ENCODE results near the gene ZNF451. TPM values are rescaled to one million over a fixed set of nuclear protein-coding genes. Genes with fewer than 3 reads are reported as not detected.

ZNF451 gene
- polyA plus RNA-seq, 1 donor = 27.6 TPM

DNA sequence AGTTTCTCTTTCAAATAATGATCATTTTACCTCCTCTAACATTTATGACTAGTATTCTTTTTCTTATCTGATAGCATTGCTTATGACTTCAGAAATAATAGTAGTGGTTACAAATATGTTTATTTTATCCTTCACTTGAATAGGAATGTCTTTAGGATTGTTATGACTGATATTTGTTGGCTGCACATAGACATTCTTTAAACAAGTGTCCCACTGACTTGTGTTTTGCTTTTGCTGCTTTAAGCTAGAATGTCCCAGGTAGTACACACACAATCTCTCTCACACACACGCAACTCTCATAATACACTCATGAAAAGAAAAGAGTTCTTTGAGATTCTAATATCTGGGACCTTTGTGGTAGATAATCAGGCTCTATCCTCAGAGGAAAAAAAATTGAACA is 21.9 kb upstream of the ZNF451 start:
- no CpG with 5 or more reads among the region's 1 CpG for WGBS (ENCODE audit: insufficient coverage, low lambda C conversion rate)
- Histone ChIP-seq H3K36me3 (ENCODE audit: control insufficient read depth, insufficient read depth, low read length) (peaks cover 6% of the 10 kb centered on the region), H3K4me1 (ENCODE audit: control insufficient read depth, insufficient read depth, low read length) (no peaks in the 10 kb centered on the region), H3K4me3 (ENCODE audit: low read length) (no peak overlapping the region), H3K27me3 (ENCODE audit: control insufficient read depth, insufficient read depth, low read length) (no peaks in the 10 kb centered on the region), H3K9me3 (ENCODE audit: control insufficient read depth, low read depth, low read length) (no peaks in the 10 kb centered on the region), H3K27ac (ENCODE audit: low read length) (no peak overlapping the region)
- no peak for DNase-seq

- no peak for DNase-seq
- Histone ChIP-seq H3K4me3 (ENCODE audit: low read length) (no peak overlapping the region), H3K27me3 (ENCODE audit: control insufficient read depth, insufficient read depth, low read length) (no peaks in the 10 kb centered on the region), H3K36me3 (ENCODE audit: control insufficient read depth, insufficient read depth, low read length) (peaks cover 3% of the 10 kb centered on the region), H3K4me1 (ENCODE audit: control insufficient read depth, insufficient read depth, low read length) (no peaks in the 10 kb centered on the region), H3K9me3 (ENCODE audit: control insufficient read depth, low read depth, low read length) (no peaks in the 10 kb centered on the region), H3K27ac (ENCODE audit: low read length) (no peak overlapping the region)
- 92% methylated on average over 4 of the region's 4 CpGs for WGBS (ENCODE audit: insufficient coverage, low lambda C conversion rate)
Measured at GRCh38 chr6:57069228-57069627, 20.8 kb upstream of the ZNF451 start.

DNA sequence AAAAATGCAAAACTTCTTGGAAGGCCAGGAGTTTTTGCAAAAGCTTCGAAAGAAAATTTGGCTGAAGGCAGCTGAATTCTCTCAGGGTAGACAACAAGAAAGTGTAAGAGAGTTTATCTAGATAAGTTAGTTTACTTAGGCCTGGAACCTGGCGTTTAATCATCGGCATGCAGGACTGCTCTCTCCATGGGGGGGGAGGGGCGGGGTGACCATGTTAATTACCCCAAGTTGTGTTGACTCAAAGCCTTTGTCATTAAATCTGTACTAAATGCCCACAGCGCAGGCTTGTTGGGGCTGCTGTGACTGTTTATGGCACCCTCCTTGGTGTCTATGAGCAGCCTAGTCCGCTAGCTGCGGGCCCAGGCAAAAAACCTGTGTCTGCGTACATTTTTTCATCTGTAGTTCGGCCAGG is 20.1 kb upstream of the ZNF451 start:
- no peaks in the 10 kb centered on the region for H3K27me3 ChIP-seq (ENCODE audit: control insufficient read depth, insufficient read depth, low read length)
- DNase-seq = no peak
- WGBS (ENCODE audit: insufficient coverage, low lambda C conversion rate) = no CpG with 5 or more reads among the region's 9 CpGs
- H3K9me3 ChIP-seq (ENCODE audit: control insufficient read depth, low read depth, low read length) = no peaks in the 10 kb centered on the region
- no peak overlapping the region for H3K4me3 ChIP-seq (ENCODE audit: low read length)
- no peak overlapping the region for H3K27ac ChIP-seq (ENCODE audit: low read length)
- no peaks in the 10 kb centered on the region for H3K4me1 ChIP-seq (ENCODE audit: control insufficient read depth, insufficient read depth, low read length)
- H3K36me3 ChIP-seq (ENCODE audit: control insufficient read depth, insufficient read depth, low read length) = peaks cover 3% of the 10 kb centered on the region

GRCh38 chr6:57072108-57072507 is 17.9 kb upstream of the ZNF451 start:
- DNase-seq = no peak
- 13% methylated on average over 1 of the region's 3 CpGs for WGBS (ENCODE audit: insufficient coverage, low lambda C conversion rate)
- Histone ChIP-seq H3K4me1 (ENCODE audit: control insufficient read depth, insufficient read depth, low read length) (no peaks in the 10 kb centered on the region), H3K9me3 (ENCODE audit: control insufficient read depth, low read depth, low read length) (no peaks in the 10 kb centered on the region), H3K27ac (ENCODE audit: low read length) (no peak overlapping the region), H3K36me3 (ENCODE audit: control insufficient read depth, insufficient read depth, low read length) (no peaks in the 10 kb centered on the region), H3K27me3 (ENCODE audit: control insufficient read depth, insufficient read depth, low read length) (no peaks in the 10 kb centered on the region), H3K4me3 (ENCODE audit: low read length) (no peak overlapping the region)

DNA sequence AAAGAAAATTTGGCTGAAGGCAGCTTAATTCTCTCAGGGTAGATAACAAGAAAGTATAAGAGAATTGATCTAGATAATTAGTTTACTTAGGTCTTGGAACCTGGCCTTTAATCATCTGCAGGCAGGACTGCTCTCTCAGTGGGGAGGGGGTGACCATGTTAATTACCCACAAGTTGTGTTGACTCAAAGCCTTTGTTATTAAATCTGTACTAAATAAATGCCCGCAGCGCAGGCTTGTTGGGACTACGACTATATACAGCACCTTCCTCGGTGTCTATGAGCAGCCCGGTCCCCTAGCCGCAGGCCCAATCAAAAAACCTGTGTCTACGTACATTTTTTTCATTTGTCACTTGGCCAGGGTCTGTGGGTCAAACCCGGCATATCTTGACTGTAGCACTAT is 15.6 kb upstream of the ZNF451 start:
- Histone ChIP-seq H3K36me3 (ENCODE audit: control insufficient read depth, insufficient read depth, low read length) (no peaks in the 10 kb centered on the region), H3K27ac (ENCODE audit: low read length) (no peak overlapping the region), H3K4me1 (ENCODE audit: control insufficient read depth, insufficient read depth, low read length) (no peaks in the 10 kb centered on the region), H3K9me3 (ENCODE audit: control insufficient read depth, low read depth, low read length) (no peaks in the 10 kb centered on the region), H3K27me3 (ENCODE audit: control insufficient read depth, insufficient read depth, low read length) (no peaks in the 10 kb centered on the region), H3K4me3 (ENCODE audit: low read length) (no peak overlapping the region)
- DNase-seq = no peak
- no CpG with 5 or more reads among the region's 8 CpGs for WGBS (ENCODE audit: insufficient coverage, low lambda C conversion rate)

- H3K27me3 ChIP-seq (ENCODE audit: control insufficient read depth, insufficient read depth, low read length) = no peaks in the 10 kb centered on the region
- no peaks in the 10 kb centered on the region for H3K36me3 ChIP-seq (ENCODE audit: control insufficient read depth, insufficient read depth, low read length)
- H3K9me3 ChIP-seq (ENCODE audit: control insufficient read depth, low read depth, low read length) = no peaks in the 10 kb centered on the region
- H3K4me3 ChIP-seq (ENCODE audit: low read length) = no peak overlapping the region
- no peak overlapping the region for H3K27ac ChIP-seq (ENCODE audit: low read length)
- DNase-seq = no peak
- no peaks in the 10 kb centered on the region for H3K4me1 ChIP-seq (ENCODE audit: control insufficient read depth, insufficient read depth, low read length)
Measured at GRCh38 chr6:57075092-57075491, 14.9 kb upstream of the ZNF451 start.

DNA sequence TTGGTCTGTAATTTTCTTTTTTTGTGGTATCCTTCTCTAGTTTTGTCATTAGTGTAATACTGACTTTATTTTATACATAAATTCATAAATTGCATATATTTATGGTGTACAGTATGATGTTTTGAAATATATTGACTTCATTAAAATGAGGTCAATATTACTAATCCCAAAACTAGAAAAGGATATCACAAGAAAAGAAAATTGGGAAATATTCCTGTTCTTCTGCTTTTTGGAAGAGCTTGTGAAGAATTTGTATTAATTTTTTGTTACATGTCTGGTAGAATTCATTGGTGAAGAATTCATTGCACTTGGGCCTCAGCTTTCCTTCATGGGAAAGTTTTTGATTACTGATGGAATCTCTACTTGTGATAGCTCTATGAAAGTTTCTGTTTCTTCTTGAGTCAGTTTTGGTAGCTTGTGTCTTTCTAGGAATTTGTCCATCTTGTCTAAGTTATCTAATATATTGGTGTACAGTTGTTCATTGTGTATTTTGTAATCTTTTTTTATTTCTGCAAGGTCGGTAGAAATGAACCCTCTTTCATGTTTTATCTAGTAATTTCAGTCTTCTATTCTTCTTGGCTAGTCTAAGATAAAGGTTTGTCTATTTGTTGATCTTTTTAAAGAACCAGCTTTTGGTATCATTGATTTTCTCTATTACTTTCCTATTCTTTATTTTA is 11.3 kb upstream of the ZNF451 start:
- H3K27ac ChIP-seq (ENCODE audit: low read length) = no peak overlapping the region
- H3K27me3 ChIP-seq (ENCODE audit: control insufficient read depth, insufficient read depth, low read length) = no peaks in the 10 kb centered on the region
- DNase-seq = no peak
- WGBS (ENCODE audit: insufficient coverage, low lambda C conversion rate) = 100% methylated on average over 1 of the region's 1 CpG
- H3K4me3 ChIP-seq (ENCODE audit: low read length) = no peak overlapping the region
- H3K4me1 ChIP-seq (ENCODE audit: control insufficient read depth, insufficient read depth, low read length) = no peaks in the 10 kb centered on the region
- no peaks in the 10 kb centered on the region for H3K9me3 ChIP-seq (ENCODE audit: control insufficient read depth, low read depth, low read length)
- H3K36me3 ChIP-seq (ENCODE audit: control insufficient read depth, insufficient read depth, low read length) = no peaks in the 10 kb centered on the region

DNA sequence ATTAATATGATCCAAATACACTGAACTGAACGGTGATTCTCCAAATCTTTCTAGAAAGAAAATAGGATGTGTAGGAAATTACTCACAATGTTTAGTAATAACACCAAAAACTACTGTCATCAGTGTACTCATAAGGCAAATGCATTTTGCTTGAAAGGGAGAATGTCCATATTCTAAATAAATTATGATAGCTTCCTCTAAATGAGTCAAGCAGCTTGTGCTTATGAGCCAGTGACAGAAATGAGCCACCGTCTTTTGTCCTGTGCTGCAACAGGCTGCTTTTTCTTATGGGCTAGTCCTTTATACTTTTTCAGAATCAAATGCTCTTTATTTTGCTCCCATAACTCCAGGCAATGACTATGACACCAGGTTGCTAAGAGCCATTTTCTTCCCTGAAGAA is 4.5 kb upstream of the ZNF451 start:
- no peak for DNase-seq
- no peaks in the 10 kb centered on the region for H3K36me3 ChIP-seq (ENCODE audit: control insufficient read depth, insufficient read depth, low read length)
- peaks cover 4% of the 10 kb centered on the region for H3K4me1 ChIP-seq (ENCODE audit: control insufficient read depth, insufficient read depth, low read length)
- no peaks in the 10 kb centered on the region for H3K9me3 ChIP-seq (ENCODE audit: control insufficient read depth, low read depth, low read length)
- WGBS (ENCODE audit: insufficient coverage, low lambda C conversion rate) = 100% methylated on average over 1 of the region's 2 CpGs
- no peak overlapping the region for H3K4me3 ChIP-seq (ENCODE audit: low read length)
- no peak overlapping the region for H3K27ac ChIP-seq (ENCODE audit: low read length)
- H3K27me3 ChIP-seq (ENCODE audit: control insufficient read depth, insufficient read depth, low read length) = no peaks in the 10 kb centered on the region

- 100% methylated on average over 1 of the region's 1 CpG for WGBS (ENCODE audit: insufficient coverage, low lambda C conversion rate)
- Histone ChIP-seq H3K4me3 (ENCODE audit: low read length) (no peak overlapping the region), H3K27ac (ENCODE audit: low read length) (no peak overlapping the region), H3K36me3 (ENCODE audit: control insufficient read depth, insufficient read depth, low read length) (peaks cover 2% of the 10 kb centered on the region), H3K27me3 (ENCODE audit: control insufficient read depth, insufficient read depth, low read length) (no peaks in the 10 kb centered on the region), H3K9me3 (ENCODE audit: control insufficient read depth, low read depth, low read length) (no peaks in the 10 kb centered on the region), H3K4me1 (ENCODE audit: control insufficient read depth, insufficient read depth, low read length) (peaks cover 9% of the 10 kb centered on the region)
- no peak for DNase-seq
Measured at GRCh38 chr6:57086843-57087242, 3.1 kb upstream of the ZNF451 start.

GRCh38 chr6:57087916-57088315 is 2.1 kb upstream of the ZNF451 start:
- WGBS (ENCODE audit: insufficient coverage, low lambda C conversion rate) = 94% methylated on average over 2 of the region's 4 CpGs
- Histone ChIP-seq H3K4me3 (ENCODE audit: low read length) (no peak overlapping the region), H3K27ac (ENCODE audit: low read length) (no peak overlapping the region), H3K4me1 (ENCODE audit: control insufficient read depth, insufficient read depth, low read length) (peaks cover 17% of the 10 kb centered on the region), H3K9me3 (ENCODE audit: control insufficient read depth, low read depth, low read length) (no peaks in the 10 kb centered on the region), H3K27me3 (ENCODE audit: control insufficient read depth, insufficient read depth, low read length) (no peaks in the 10 kb centered on the region), H3K36me3 (ENCODE audit: control insufficient read depth, insufficient read depth, low read length) (peaks cover 2% of the 10 kb centered on the region)
- no peak for DNase-seq

GRCh38 chr6:57089265-57089664 is 723 bp upstream of the ZNF451 start:
- WGBS (ENCODE audit: insufficient coverage, low lambda C conversion rate) = 20% methylated on average over 1 of the region's 3 CpGs
- Histone ChIP-seq H3K36me3 (ENCODE audit: control insufficient read depth, insufficient read depth, low read length) (peaks cover 2% of the 10 kb centered on the region), H3K9me3 (ENCODE audit: control insufficient read depth, low read depth, low read length) (no peaks in the 10 kb centered on the region), H3K4me1 (ENCODE audit: control insufficient read depth, insufficient read depth, low read length) (peaks cover 17% of the 10 kb centered on the region), H3K27me3 (ENCODE audit: control insufficient read depth, insufficient read depth, low read length) (no peaks in the 10 kb centered on the region), H3K27ac (ENCODE audit: low read length) (peak overlapping the region; percentile 37), H3K4me3 (ENCODE audit: low read length) (peak overlapping the region; percentile 56)
- no peak for DNase-seq

All from large intestine (tissue), 3 donors.